SK-N-SH treated with all-trans-retinoic acid at 6 μM for 48 hours (cell line): ENCODE results near the gene GALT.

ENCODE experiments used
- ATAC-seq: fragments of 200-7000 bp; cut with Tn5 transposase; 3 replicates; pipeline ENCODE4 v1.9.1; 2020; ENCODE audit warnings: mild to moderate bottlenecking, moderate library complexity
- ARNTL ChIP-seq: fragments of 450-650 bp; formaldehyde crosslinking; IDR thresholded peaks from 2 replicates; pipeline ENCODE4 v1.5.0; 2020; ENCODE audit warnings: low read depth, mild to moderate bottlenecking, moderate library complexity, borderline replicate concordance
- CSDC2 ChIP-seq: fragments of 250-450 bp; sonication (Bioruptor Pico); IDR thresholded peaks from 2 replicates; pipeline ENCODE4 v1.5.0; 2020; ENCODE audit warnings: mild to moderate bottlenecking, moderate library complexity
- CSRNP3 ChIP-seq: fragments of 250-450 bp; sonication (Bioruptor Pico); IDR thresholded peaks from 2 replicates; pipeline ENCODE4 v1.5.1; 2021; ENCODE audit warnings: mild to moderate bottlenecking, moderate library complexity
- ESRRG ChIP-seq: fragments of 250-450 bp; sonication (Bioruptor Pico); IDR thresholded peaks from 2 replicates; pipeline ENCODE4 v1.6.1; 2021; ENCODE audit warnings: mild to moderate bottlenecking
- GLIS3 ChIP-seq: fragments of 250-450 bp; sonication (Bioruptor Pico); IDR thresholded peaks from 2 replicates; pipeline ENCODE4 v1.5.0; 2020; ENCODE audit warnings: mild to moderate bottlenecking, moderate library complexity
- ISL1 ChIP-seq: fragments of 250-450 bp; sonication (Bioruptor Pico); IDR thresholded peaks from 2 replicates; pipeline ENCODE4 v2.1.2; 2022; ENCODE audit warnings: mild to moderate bottlenecking, moderate library complexity
- OSR1 ChIP-seq: fragments of 250-450 bp; sonication (Bioruptor Pico); IDR thresholded peaks from 2 replicates; pipeline ENCODE4 v1.8.0; 2022; ENCODE audit warnings: moderate library complexity, mild to moderate bottlenecking, inconsistent platforms
- POU6F1 ChIP-seq: fragments of 250-450 bp; sonication (Bioruptor Pico); IDR thresholded peaks from 2 replicates; pipeline ENCODE4 v1.8.0; 2021; ENCODE audit warnings: low read depth, mild to moderate bottlenecking, moderate library complexity, borderline replicate concordance
- PPARA ChIP-seq: fragments of 250-450 bp; sonication (Bioruptor Pico); IDR thresholded peaks from 2 replicates; pipeline ENCODE4 v1.5.0; 2020; ENCODE audit warnings: mild to moderate bottlenecking, borderline replicate concordance
- RARB ChIP-seq: fragments of 250-450 bp; sonication (Bioruptor Pico); IDR thresholded peaks from 2 replicates; pipeline ENCODE4 v1.8.0; 2021; ENCODE audit warnings: mild to moderate bottlenecking, moderate library complexity
- SNAI2 ChIP-seq: fragments of 250-450 bp; sonication (Bioruptor Pico); IDR thresholded peaks from 2 replicates; pipeline ENCODE4 v1.5.0; 2020; ENCODE audit warnings: mild to moderate bottlenecking, moderate library complexity
- TCF4 ChIP-seq: fragments of 250-450 bp; sonication (Bioruptor Pico); IDR thresholded peaks from 2 replicates; pipeline ENCODE4 v1.8.0; 2021; ENCODE audit warnings: mild to moderate bottlenecking, moderate library complexity, borderline replicate concordance
- TOX ChIP-seq: fragments of 250-450 bp; sonication (Bioruptor Pico); IDR thresholded peaks from 2 replicates; pipeline ENCODE4 v1.8.0; 2021; ENCODE audit warnings: mild to moderate bottlenecking, moderate library complexity, borderline replicate concordance
- ZC3H10 ChIP-seq: fragments of 250-450 bp; sonication (Bioruptor Pico); IDR thresholded peaks from 2 replicates; pipeline ENCODE4 v1.5.1; 2021; ENCODE audit warnings: mild to moderate bottlenecking, moderate library complexity
- ZFP3 ChIP-seq: fragments of 250-450 bp; sonication (Bioruptor Pico); IDR thresholded peaks from 2 replicates; pipeline ENCODE4 v1.5.0; 2020; ENCODE audit warnings: mild to moderate bottlenecking, moderate library complexity
- ZFP30 ChIP-seq: fragments of 450-650 bp; formaldehyde crosslinking; IDR thresholded peaks from 2 replicates; pipeline ENCODE4 v1.5.0; 2022; ENCODE audit warnings: mild to moderate bottlenecking, moderate library complexity
- ZNF565 ChIP-seq: fragments of 450-650 bp; formaldehyde crosslinking; conservative IDR thresholded peaks from 2 replicates; pipeline ENCODE4 v1.5.0; 2020; ENCODE audit warnings: low read depth, mild to moderate bottlenecking, moderate library complexity
- ZNF70 ChIP-seq: fragments of 450-650 bp; formaldehyde crosslinking; IDR thresholded peaks from 2 replicates; pipeline ENCODE4 v1.5.0; 2020; ENCODE audit warnings: mild to moderate bottlenecking, moderate library complexity
- ZNF8 ChIP-seq: fragments of 450-650 bp; formaldehyde crosslinking; IDR thresholded peaks from 2 replicates; pipeline ENCODE4 v1.5.0; 2020; ENCODE audit warnings: mild to moderate bottlenecking, moderate library complexity
- TF ChIP-seq, protein P1 (sequence below): fragments of 250-450 bp; sonication (Bioruptor Pico); IDR thresholded peaks from 2 replicates; pipeline ENCODE4 v1.8.0; 2020; ENCODE audit warnings: mild to moderate bottlenecking, moderate library complexity, borderline replicate concordance
- TF ChIP-seq, protein P2 (sequence below): fragments of 250-450 bp; sonication (Bioruptor Pico); IDR thresholded peaks from 2 replicates; pipeline ENCODE4 v1.5.0; 2020; ENCODE audit warnings: mild to moderate bottlenecking, moderate library complexity
- TF ChIP-seq, protein P3 (sequence below): fragments of 250-450 bp; sonication (Bioruptor Pico); IDR thresholded peaks from 2 replicates; pipeline ENCODE4 v1.5.1; 2020; ENCODE audit warnings: low read depth, mild to moderate bottlenecking, moderate library complexity

The GALT gene

DNA sequence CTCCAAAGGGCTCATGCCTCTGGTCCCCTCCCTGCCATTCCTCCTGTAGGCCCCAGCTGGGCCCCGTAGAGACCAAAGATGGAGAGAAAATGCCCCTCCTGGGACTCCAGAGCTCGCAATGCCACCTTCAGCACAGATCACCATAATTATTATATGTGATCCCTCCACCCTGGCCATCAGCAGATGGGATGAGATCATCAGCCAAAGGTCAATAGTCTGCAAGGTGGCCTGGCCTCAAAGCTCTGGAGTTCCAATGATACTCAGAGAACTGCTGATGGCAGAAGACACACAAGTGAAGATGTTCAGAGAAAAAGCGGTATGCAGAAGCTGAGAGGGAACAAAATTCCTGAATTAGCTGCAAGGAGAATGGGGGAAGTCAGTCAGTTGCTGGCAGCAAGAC lies 39.6 kb upstream of the GALT start:
- TF ChIP-seq, protein P1, sequence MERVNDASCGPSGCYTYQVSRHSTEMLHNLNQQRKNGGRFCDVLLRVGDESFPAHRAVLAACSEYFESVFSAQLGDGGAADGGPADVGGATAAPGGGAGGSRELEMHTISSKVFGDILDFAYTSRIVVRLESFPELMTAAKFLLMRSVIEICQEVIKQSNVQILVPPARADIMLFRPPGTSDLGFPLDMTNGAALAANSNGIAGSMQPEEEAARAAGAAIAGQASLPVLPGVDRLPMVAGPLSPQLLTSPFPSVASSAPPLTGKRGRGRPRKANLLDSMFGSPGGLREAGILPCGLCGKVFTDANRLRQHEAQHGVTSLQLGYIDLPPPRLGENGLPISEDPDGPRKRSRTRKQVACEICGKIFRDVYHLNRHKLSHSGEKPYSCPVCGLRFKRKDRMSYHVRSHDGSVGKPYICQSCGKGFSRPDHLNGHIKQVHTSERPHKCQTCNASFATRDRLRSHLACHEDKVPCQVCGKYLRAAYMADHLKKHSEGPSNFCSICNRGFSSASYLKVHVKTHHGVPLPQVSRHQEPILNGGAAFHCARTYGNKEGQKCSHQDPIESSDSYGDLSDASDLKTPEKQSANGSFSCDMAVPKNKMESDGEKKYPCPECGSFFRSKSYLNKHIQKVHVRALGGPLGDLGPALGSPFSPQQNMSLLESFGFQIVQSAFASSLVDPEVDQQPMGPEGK (CRISPR knock-in tag) = no peak
- TF ChIP-seq CSDC2 = no peak
- no peak for TF ChIP-seq ZFP30
- no peak for TF ChIP-seq ISL1 (CRISPR knock-in tag)
- no peak for TF ChIP-seq CSRNP3 (CRISPR knock-in tag)
- TF ChIP-seq ZFP3 = no peak
- TF ChIP-seq PPARA = no peak
- no peak for TF ChIP-seq TOX (CRISPR knock-in tag)
- no peak for TF ChIP-seq ESRRG (CRISPR knock-in tag)
- TF ChIP-seq ZNF8 = no peak
- TF ChIP-seq, protein P2, sequence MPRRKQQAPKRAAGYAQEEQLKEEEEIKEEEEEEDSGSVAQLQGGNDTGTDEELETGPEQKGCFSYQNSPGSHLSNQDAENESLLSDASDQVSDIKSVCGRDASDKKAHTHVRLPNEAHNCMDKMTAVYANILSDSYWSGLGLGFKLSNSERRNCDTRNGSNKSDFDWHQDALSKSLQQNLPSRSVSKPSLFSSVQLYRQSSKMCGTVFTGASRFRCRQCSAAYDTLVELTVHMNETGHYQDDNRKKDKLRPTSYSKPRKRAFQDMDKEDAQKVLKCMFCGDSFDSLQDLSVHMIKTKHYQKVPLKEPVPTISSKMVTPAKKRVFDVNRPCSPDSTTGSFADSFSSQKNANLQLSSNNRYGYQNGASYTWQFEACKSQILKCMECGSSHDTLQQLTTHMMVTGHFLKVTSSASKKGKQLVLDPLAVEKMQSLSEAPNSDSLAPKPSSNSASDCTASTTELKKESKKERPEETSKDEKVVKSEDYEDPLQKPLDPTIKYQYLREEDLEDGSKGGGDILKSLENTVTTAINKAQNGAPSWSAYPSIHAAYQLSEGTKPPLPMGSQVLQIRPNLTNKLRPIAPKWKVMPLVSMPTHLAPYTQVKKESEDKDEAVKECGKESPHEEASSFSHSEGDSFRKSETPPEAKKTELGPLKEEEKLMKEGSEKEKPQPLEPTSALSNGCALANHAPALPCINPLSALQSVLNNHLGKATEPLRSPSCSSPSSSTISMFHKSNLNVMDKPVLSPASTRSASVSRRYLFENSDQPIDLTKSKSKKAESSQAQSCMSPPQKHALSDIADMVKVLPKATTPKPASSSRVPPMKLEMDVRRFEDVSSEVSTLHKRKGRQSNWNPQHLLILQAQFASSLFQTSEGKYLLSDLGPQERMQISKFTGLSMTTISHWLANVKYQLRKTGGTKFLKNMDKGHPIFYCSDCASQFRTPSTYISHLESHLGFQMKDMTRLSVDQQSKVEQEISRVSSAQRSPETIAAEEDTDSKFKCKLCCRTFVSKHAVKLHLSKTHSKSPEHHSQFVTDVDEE (CRISPR knock-in tag) = no peak
- TF ChIP-seq POU6F1 = no peak
- no peak for TF ChIP-seq RARB
- ATAC-seq = no peak

DNA sequence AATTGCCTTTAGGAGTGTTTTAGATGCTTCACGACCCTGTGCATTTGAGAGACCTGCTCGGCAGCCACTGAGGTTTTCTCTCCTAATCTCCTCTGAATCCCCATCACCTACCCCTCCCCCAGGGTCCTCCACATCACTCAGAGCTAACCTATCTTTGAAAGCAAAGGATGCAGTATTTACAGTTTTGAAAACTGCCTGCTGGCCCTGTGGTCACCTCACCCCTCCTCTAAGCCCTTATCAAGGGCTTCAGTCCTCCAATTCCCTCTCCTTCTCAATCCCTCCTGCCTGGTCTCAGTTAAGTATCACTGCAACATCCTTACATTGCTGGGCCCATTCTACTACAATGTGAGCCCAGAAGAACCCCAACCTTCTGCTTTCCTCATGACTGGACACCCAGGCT lies 39.1 kb upstream of the GALT start:
- ATAC-seq = no peak

More for the DNA sequence above, 39.1 kb upstream of the GALT start:
- TF ChIP-seq RARB (no peak), ARNTL (CRISPR knock-in tag) (no peak), TOX (CRISPR knock-in tag) (no peak), ZNF565 (CRISPR knock-in tag) (no peak), SNAI2 (no peak), ZNF70 (no peak), POU6F1 (no peak), ZFP3 (no peak), ZFP30 (no peak), CSDC2 (no peak), PPARA (no peak), ZC3H10 (CRISPR knock-in tag) (no peak), ISL1 (CRISPR knock-in tag) (no peak), OSR1 (no peak), TCF4 (CRISPR knock-in tag) (no peak), GLIS3 (CRISPR knock-in tag) (no peak), CSRNP3 (CRISPR knock-in tag) (no peak)
- TF ChIP-seq, protein P3, sequence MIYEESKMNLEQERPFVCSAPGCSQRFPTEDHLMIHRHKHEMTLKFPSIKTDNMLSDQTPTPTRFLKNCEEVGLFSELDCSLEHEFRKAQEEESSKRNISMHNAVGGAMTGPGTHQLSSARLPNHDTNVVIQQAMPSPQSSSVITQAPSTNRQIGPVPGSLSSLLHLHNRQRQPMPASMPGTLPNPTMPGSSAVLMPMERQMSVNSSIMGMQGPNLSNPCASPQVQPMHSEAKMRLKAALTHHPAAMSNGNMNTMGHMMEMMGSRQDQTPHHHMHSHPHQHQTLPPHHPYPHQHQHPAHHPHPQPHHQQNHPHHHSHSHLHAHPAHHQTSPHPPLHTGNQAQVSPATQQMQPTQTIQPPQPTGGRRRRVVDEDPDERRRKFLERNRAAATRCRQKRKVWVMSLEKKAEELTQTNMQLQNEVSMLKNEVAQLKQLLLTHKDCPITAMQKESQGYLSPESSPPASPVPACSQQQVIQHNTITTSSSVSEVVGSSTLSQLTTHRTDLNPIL (CRISPR knock-in tag) = no peak
- TF ChIP-seq, protein P2 (CRISPR knock-in tag) = no peak
- TF ChIP-seq, protein P1 (CRISPR knock-in tag) = no peak
